Head of caudate nucleus (tissue), 42 donors: ENCODE results near the gene ADCY4.
"Not testable (repeated sequence)": the region's sequence is repeated elsewhere in the genome, so short reads cannot be mapped to it uniquely, and the experiment has no call there.

Source experiments
- DNase-seq, 42 donors: peaks; one replicate each; pipeline versions ENCODE4 v3.0.0 to v3.0.0-alpha.2; 2020 to 2021; ENCODE audit warnings: mixed read lengths in 7 of 42
- intact Hi-C: fragments of 100-400 bp; cut with DNase I; formaldehyde crosslinking; loops from one replicate; pipeline ENCODE4 v1.15.0; 2022

ADCY4 gene

GRCh38 chr14:24343795-24344660 lies 9.2 kb upstream of the ADCY4 start:
- intact Hi-C loops, result no loop called here
- DNase-seq, result no peak

GRCh38 chr14:24342889-24343288 lies 8.0 kb upstream of the ADCY4 start:
- DNase-seq, result no peak
- intact Hi-C loops, result no loop called here

- intact Hi-C loops, result no loop called here
- DNase-seq, result no peak
Observed at GRCh38 chr14:24340606-24341005, 5.7 kb upstream of the ADCY4 start.

DNA sequence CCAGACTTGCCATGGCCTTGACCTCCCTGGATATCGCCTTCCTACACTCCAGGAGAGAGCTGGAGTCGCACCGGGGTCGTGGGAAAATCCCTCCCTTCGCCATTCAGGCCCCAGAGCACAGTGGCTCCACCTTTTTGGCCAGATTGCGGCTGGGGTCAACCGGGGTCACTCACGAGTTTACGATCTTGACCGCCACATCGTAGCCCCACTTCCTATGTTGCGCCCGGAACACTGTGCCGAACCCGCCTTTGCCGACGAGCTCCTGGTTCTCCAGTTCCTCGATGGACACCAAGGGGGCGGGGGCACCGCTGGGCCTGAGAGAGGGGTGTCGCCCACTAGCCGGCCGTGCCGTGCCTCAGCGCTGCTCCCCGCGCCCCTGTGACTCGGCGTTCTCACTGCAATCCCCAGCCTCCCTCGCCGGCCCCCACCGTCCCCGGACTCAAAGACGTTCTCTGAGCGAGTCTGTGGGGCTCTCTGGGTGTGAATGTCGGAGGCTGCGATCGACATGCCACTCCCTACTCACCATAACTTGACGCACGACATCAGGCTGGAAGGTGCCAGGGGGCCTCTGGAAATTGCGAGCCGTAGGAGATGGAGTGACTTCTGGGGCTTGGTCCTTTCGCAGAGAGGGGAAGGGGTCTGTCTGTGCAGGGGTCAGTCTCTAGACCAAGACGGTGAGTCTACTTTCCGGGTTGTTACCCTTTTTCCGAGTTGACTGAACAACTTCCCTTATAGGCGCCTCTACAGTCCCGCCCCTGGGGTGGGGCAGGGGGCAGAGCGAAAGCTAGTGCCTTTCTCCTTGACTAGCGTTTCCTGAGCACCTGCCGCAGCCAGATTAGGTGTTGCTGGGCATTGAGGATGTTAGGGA lies 4.6 kb upstream of the ADCY4 start, which contains the start of gene RIPK3:
Gene RIPK3, minus strand, starts transcription at position 708 of the 868 bp plus-strand sequence. Its CDS starts 165 bp downstream, at position 543.
- DNase-seq, result peak in 1 of 42 donors; percentile 41
- intact Hi-C loops, result no loop called here

DNA sequence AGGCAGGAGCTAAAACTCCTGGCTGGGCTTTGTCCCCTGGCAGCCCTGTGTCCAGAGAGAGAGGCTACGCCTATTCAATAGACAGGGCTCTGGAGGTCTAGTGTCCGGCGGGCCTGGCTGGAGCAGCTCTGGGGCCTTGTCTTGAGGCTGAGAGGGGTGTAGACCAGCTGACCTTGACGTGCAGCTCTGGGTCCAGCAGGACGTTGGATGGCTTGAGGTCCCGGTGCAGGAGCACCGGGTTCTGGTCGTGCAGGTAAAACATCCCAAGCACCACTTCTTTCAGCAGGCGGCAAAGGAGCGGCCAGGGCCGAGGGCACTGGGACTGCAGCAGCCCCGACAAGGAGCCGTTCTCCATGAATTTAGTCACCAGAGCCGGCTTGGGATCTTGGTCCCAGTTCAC lies 4.0 kb upstream of the ADCY4 start:
- intact Hi-C loops, result no loop called here
- DNase-seq, result no peak

DNA sequence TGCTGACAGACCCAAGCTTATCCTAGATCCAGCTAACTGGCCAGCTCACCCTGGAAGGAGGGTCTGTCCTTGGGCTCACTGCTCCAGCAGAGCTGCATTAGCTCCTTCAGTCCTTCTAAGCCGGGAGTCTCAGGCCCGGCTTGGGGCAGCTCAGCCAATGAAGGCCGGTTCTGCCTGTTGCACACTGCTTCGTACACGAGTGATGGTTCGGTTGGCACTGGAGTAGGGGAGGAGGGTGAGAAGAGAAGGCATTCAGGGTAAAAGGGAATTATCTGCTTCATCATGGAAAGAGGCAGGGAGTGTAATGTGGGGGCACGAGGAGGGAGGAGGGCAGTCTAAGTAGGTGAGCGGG lies 2.9 kb upstream of the ADCY4 start:
- intact Hi-C loops, result no loop called here
- DNase-seq, result no peak

DNA sequence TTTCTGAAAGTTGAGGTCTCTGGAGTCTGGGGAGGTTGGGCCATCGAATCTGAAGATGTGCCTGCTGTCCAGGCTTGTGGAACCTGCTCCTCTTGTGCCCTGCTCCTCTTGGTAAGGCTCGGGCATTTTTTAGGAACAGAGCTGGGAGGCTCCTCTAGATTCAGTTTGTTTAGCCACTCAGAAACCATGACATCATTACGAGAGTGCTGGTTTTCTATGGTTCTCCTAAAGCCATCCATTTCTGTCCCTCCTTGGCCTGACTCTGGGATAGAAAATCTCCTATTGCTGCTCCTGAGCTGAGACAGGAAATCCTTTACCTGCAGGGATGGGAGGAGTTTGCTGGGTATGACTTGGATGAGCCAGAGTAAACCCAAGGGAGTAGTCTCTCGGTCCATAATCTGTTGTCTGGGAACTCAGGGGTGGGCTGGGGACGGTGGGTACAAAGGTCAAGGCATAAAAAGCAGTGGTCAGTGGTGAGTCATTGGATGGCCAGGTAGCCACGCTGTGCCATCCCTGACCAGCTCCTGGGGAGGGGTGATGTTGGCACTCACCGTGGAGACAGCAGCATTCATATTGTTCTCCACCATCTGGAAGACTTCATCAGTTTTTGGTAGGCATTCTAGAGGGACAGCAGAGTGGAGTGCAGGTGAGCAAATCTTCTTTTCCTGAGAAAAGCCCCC lies 2.4 kb upstream of the ADCY4 start:
- DNase-seq, result no peak
- intact Hi-C loops, result no loop called here

GRCh38 chr14:24335461-24336171 lies 745 bp upstream of the ADCY4 start:
- intact Hi-C loops, result no loop called here

GRCh38 chr14:24332268-24332993 lies 2.4 kb downstream of the ADCY4 start:
- intact Hi-C loops, result loop anchor here (5.0 kb wide), 1 partner anchor 105 kb away; no protein-coding TSS in a partner anchor
- peak; percentile 48 to 87 (median 72) for DNase-seq

More at GRCh38 chr14:24335461-24336171, 745 bp upstream of the ADCY4 start:
- DNase-seq, result no peak

- no peak for DNase-seq
- intact Hi-C loops, result loop anchor here (5.0 kb wide), 1 partner anchor 106 kb away; no protein-coding TSS in a partner anchor
Observed at GRCh38 chr14:24331731-24332267, 3.1 kb downstream of the ADCY4 start.

DNA sequence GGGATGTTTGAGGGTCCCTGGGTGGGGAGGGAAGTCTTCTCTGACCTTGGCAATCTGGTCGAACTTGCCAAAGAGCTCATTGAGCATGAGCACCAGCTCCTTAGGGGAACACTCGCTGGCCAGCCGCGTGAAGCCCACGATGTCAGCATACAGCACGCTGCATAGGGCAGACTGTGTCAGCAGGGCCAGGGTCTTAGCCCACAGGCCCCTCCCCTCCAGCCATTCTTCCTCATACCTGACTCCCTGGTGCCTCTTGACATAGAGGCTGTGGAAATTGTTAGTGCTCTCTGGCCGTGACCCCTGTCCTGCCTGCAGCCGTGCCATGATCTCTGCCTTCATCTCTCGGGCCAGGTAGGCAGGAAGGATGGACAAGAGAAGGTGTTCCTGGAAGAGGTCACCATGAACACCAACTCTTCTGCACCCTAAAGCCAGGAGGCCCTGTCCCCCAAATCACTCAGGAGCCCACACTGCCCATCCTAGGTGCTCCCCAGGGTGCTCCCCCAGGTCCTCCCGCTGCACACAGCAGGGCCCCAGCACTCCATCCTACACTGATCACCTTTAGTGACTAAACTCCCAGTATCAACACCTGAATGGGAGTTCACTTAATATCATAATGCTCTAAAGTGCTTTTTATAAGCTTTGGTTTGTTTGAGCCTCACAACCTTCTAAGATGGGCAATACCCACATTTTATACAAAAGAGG lies 3.7 kb downstream of the ADCY4 start:
- no peak for DNase-seq
- intact Hi-C loops, result loop anchor here (5.0 kb wide), 1 partner anchor 106 kb away; no protein-coding TSS in a partner anchor

- intact Hi-C loops, result loop anchor here (5.0 kb wide), 1 partner anchor 108 kb away; no protein-coding TSS in a partner anchor
- DNase-seq, result peak in 19 of 42 donors; percentile 14 to 68 (median 41)
Observed at GRCh38 chr14:24329736-24330135, 5.1 kb downstream of the ADCY4 start.

DNA sequence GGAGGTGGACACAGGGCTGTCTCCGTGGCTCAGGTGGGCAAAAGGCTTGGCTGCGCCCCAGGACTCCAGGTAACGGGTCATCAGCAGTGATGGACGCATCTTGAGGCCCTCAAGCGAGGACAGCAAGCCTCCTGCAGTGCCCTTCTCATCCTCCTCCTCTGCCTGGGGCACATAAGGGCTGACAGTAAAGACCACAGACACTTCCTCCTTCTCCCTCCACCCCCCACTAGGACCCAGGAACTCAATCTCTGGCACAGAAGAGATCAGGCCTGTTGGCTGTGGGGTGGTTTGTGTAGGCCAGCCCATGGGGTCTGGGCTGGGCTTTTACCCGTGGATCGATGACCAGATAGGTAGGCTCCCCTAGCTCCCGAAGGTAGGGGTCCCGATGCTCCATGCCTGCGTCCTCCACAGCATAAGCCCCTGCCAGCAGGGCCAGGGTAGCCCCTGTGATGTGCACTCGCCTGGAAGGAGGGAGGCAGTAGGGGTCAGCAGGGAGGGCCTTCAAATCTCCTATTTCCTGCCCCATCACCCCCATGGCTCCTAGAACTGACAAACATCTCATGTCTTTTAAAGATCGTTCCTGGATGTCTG lies 5.7 kb downstream of the ADCY4 start:
- no peak for DNase-seq
- intact Hi-C loops, result no loop called here

DNA sequence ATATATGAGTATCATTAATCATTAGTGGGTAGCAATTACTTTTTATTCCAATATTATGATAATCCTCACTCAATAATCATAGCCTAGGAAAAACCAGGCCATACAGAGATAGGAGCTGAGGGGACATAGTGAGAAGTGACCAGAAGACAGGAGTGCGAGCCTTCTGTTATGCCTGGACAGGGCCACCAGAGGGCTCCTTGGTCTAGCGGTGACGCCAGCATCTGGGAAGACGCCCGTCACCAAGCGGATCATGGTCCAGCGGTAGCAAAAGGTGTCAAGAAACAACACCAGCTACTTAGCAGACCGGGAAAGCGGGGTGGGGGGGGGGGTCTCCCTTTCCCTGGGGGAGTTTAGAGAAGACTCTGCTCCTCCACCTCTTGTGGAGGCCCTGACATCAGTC lies 7.0 kb downstream of the ADCY4 start:
- intact Hi-C loops, result not testable (repeated sequence)
- peak in 38 of 42 donors; percentile 30 to 83 (median 58) for DNase-seq

- no peak for DNase-seq
- intact Hi-C loops, result no loop called here
Observed at GRCh38 chr14:24327303-24327702, 7.6 kb downstream of the ADCY4 start.

- intact Hi-C loops, result no loop called here
- no peak for DNase-seq
Observed at GRCh38 chr14:24325963-24326362, 8.9 kb downstream of the ADCY4 start.
